Spleen (tissue), 11 donors: ENCODE measurements around the gene IL10. TPM values are rescaled to one million over a fixed set of nuclear protein-coding genes. Genes with fewer than 3 reads are reported as not detected.

Source experiments
- DNase-seq: peaks from one replicate; pipeline ENCODE4 v3.0.0-alpha.2; 2020
- H3K27ac ChIP-seq, 8 donors: fragments of 200-600 bp; sonication (generic) in 7 of 8; 1 replicate in 4 of 8; 2 replicates in 4 of 8; pipeline versions ENCODE4 v1.5.0 to v1.8.0; 2016 to 2021; ENCODE audit warnings: inconsistent platforms in 4 of 8, mild to moderate bottlenecking in 4 of 8, moderate library complexity in 1 of 8
- H3K27me3 ChIP-seq, 7 donors: fragments of 200-600 bp; sonication (generic) in 6 of 7; replicated peaks in 1 of 7; 1 replicate in 4 of 7; 2 replicates in 3 of 7; pipeline versions ENCODE4 v1.5.0 to v1.8.0; 2016 to 2021; ENCODE audit warnings: inconsistent platforms in 3 of 7, mild to moderate bottlenecking in 1 of 7
- H3K36me3 ChIP-seq, 6 donors: fragments of 200-600 bp; sonication (generic) in 5 of 6; 1 replicate in 4 of 6; 2 replicates in 2 of 6; pipeline versions ENCODE4 v1.5.0 to v1.8.0; 2016 to 2021; ENCODE audit warnings: inconsistent platforms in 2 of 6
- H3K4me1 ChIP-seq, 6 donors: fragments of 200-600 bp; sonication (generic) in 5 of 6; 1 replicate in 3 of 6; 2 replicates in 3 of 6; pipeline versions ENCODE4 v1.5.0 to v1.8.0; 2016 to 2021; ENCODE audit warnings: inconsistent platforms in 3 of 6
- H3K4me3 ChIP-seq, 8 donors: fragments of 200-600 bp; sonication (generic) in 7 of 8; 1 replicate in 4 of 8; 2 replicates in 4 of 8; pipeline versions ENCODE4 v1.5.0 to v1.8.0; 2016 to 2021; ENCODE audit warnings: inconsistent platforms in 4 of 8, mild to moderate bottlenecking in 4 of 8, moderate library complexity in 2 of 8
- H3K9me3 ChIP-seq, 8 donors: fragments of 200-600 bp; sonication (generic) in 7 of 8; 1 replicate in 4 of 8; 2 replicates in 4 of 8; pipeline versions ENCODE4 v1.5.0 to v1.8.0; 2016 to 2021; ENCODE audit warnings: inconsistent platforms in 4 of 8
- CTCF ChIP-seq, 11 experiments: fragments of 200-600 bp in 7 of 11; fragments of 450-650 bp in 4 of 11; sonication (generic) in 4 of 11; IDR thresholded peaks in 8 of 11; conservative IDR thresholded peaks in 3 of 11; 1 replicate in 7 of 11; 2 replicates in 4 of 11; pipeline versions ENCODE4 v1.4.0 to v1.8.0; 2016 to 2021; ENCODE audit warnings: antibody characterized with exemption in 11 of 11, inconsistent platforms in 4 of 11, mild to moderate bottlenecking in 1 of 11
- POLR2A ChIP-seq, 3 donors: fragments of 450-650 bp; IDR thresholded peaks; one replicate each; pipeline ENCODE4 v1.5.1; 2017; ENCODE audit warnings: antibody characterized with exemption in 3 of 3, mild to moderate bottlenecking in 1 of 3
- POLR2AphosphoS5 ChIP-seq, 3 donors: sonication (generic); formaldehyde crosslinking; IDR thresholded peaks; one replicate each; pipeline ENCODE4 v1.5.1; 2017; ENCODE audit warnings: antibody characterized with exemption in 3 of 3
- whole genome bisulfite sequencing, 5 donors: extraction: QIAGEN DNeasy Blood & Tissue Kit in 3 of 5; methylation state at CpG; one replicate each; pipeline versions ENCODE4 v1.1.5 to v1.1.7; 2013 to 2018; 5-methylcytosine and 5-hydroxymethylcytosine counted together
- intact Hi-C: fragments of 100-400 bp; cut with DNase I; formaldehyde crosslinking; loops from one replicate; pipeline ENCODE4 v1.15.0; 2023; ENCODE audit warnings: low total_unique reads
- polyA plus RNA-seq, 3 donors: library from polyadenylated mRNA; stranded (reverse); fragments of 200-250 nt; gene quantifications; one replicate each; pipeline ENCODE4 v1.2.1, GENCODE V29; 2013
- small RNA-seq, 4 donors: library from RNA; depleted of rRNA; stranded (forward); fragments of <200 nt; gene quantifications; one replicate each; pipeline ENCODE3, GENCODE V24; 2016
- total RNA-seq, 7 donors: library from RNA; depleted of rRNA in 3 of 7; stranded (reverse); fragments of >200 nt in 3 of 7; fragmentation: NEBNext Ultra II Directional in 4 of 7; extraction: Animal tissue kit (Norgen Biotek cat#: 25700) in 4 of 7; gene quantifications; one replicate each; pipeline versions ENCODE4 v1.1.0 to v1.2.1, GENCODE V29; 2016 to 2021
- donor health status: healthy with polysubstance abuse.
- donor health status: DM: no; HTN: no; CAD: no; lungs with moderate emphysema.
- donor health status: DM: no; HTN: no; CAD: no.
- donor health status: Bipolar disorder and iron deficiency.
- donor health status: healthy.
- donor health status: DM: no; HTN: no; CAD: no.
- donor health status: DM: yes; HTN: yes; CAD: no.

Gene IL10
- total and polyA plus RNA-seq, 10 donors: 3.0 to 23.2 (median 5.2) TPM

GRCh38 chr1:206721454-206721853 is 50.8 kb downstream of the IL10 start:
- no peak for DNase-seq
- no peak overlapping the region for H3K4me3 ChIP-seq
- no peaks in the 10 kb centered on the region for H3K9me3 ChIP-seq
- intact Hi-C loops: loop anchor here (10.0 kb wide), 1 partner anchor 263 kb away; no protein-coding TSS in a partner anchor
- H3K27ac ChIP-seq: peak overlapping the region in 1 of 8 donors; percentile 1
- no peaks in the 10 kb centered on the region for H3K27me3 ChIP-seq
- peaks cover 29 to 100% (median 85%) of the 10 kb centered on the region in 6 donors for H3K4me1 ChIP-seq
- WGBS, 5 donors: 78 to 92% (median 88%) methylated on average over 1 of the region's 1 CpG
- TF ChIP-seq POLR2A (IDR thresholded peaks at IDR 0.05) (no peak), POLR2AphosphoS5 (IDR thresholded peaks at IDR 0.05) (no peak), CTCF (IDR thresholded peaks at IDR 0.05 in 8 of 11, conservative IDR thresholded peaks at IDR 0.05 in 3 of 11) (no peak)
- H3K36me3 ChIP-seq: no peaks in the 10 kb centered on the region

GRCh38 chr1:206719169-206719839 is 53.0 kb downstream of the IL10 start:
- Histone ChIP-seq H3K9me3 (no peaks in the 10 kb centered on the region), H3K4me3 (no peak overlapping the region), H3K4me1 (peaks cover 36 to 100% (median 86%) of the 10 kb centered on the region in 6 donors), H3K36me3 (no peaks in the 10 kb centered on the region), H3K27ac (peak overlapping the region in 7 of 8 donors; percentile 11 to 87 (median 63)), H3K27me3 (no peaks in the 10 kb centered on the region)
- TF ChIP-seq POLR2AphosphoS5 (IDR thresholded peaks at IDR 0.05) (peak in 1 of 3 donors; percentile 35), POLR2A (IDR thresholded peaks at IDR 0.05) (no peak), CTCF (IDR thresholded peaks at IDR 0.05 in 8 of 11, conservative IDR thresholded peaks at IDR 0.05 in 3 of 11) (no peak)
- intact Hi-C loops: no loop called here
- DNase-seq: no peak
- 61 to 74% (median 71%) methylated on average over 10 of the region's 10 CpGs for WGBS, 5 donors

- 63 to 79% (median 76%) methylated on average over 1 of the region's 1 CpG for WGBS, 5 donors
- TF ChIP-seq POLR2AphosphoS5 (IDR thresholded peaks at IDR 0.05) (no peak), CTCF (IDR thresholded peaks at IDR 0.05 in 8 of 11, conservative IDR thresholded peaks at IDR 0.05 in 3 of 11) (no peak), POLR2A (IDR thresholded peaks at IDR 0.05) (no peak)
Observed at GRCh38 chr1:206717674-206717989, 54.7 kb downstream of the IL10 start.

More at GRCh38 chr1:206717674-206717989, 54.7 kb downstream of the IL10 start:
- Histone ChIP-seq H3K4me1 (peaks cover 43 to 100% (median 89%) of the 10 kb centered on the region in 6 donors), H3K27me3 (no peaks in the 10 kb centered on the region), H3K36me3 (no peaks in the 10 kb centered on the region), H3K4me3 (peak overlapping the region in 1 of 8 donors; percentile 12), H3K9me3 (no peaks in the 10 kb centered on the region), H3K27ac (peak overlapping the region in 6 of 8 donors; percentile 2 to 87 (median 78))
- no peak for DNase-seq
- intact Hi-C loops: no loop called here

Small RNA genes lying within 50 kb of the gene (small RNA-seq; reads per million reads assigned to genes)
- gene RF00019: 0 reads per million in 4 donors

Other genes starting within 250 kb of the IL10 start
- 10 to 100 TPM; 38.7 to 48.6 (median 43.0) TPM for gene EIF2D, start 160.0 kb downstream of the IL10 start, total RNA-seq
- 10 to 100 TPM; 41.8 to 51.6 (median 50.0) TPM for gene EIF2D, start 160.0 kb downstream of the IL10 start, polyA plus RNA-seq
- 1 to 10 TPM; 2.4 to 6.6 (median 4.3) TPM for gene DYRK3, start 137.0 kb downstream of the IL10 start, total RNA-seq
- 1 to 10 TPM in 1 of 3 donors, under 1 TPM in 2; 0.65 to 1.4 (median 0.89) TPM for gene DYRK3, start 137.0 kb downstream of the IL10 start, polyA plus RNA-seq
- 100 to 1,000 TPM in 5 of 7 donors, 10 to 100 TPM in 2; 82.0 to 129 (median 104) TPM for gene MAPKAPK2, start 87.6 kb downstream of the IL10 start, total RNA-seq
- 10 to 100 TPM; 42.2 to 68.1 (median 53.4) TPM for gene MAPKAPK2, start 87.6 kb downstream of the IL10 start, polyA plus RNA-seq
- gene IL19, start 1.7 kb downstream of the IL10 start, total RNA-seq: 1 to 10 TPM in 1 of 7 donors, not detected in 6; 2.2 TPM
- gene IL19, start 1.7 kb downstream of the IL10 start, polyA plus RNA-seq: under 1 TPM in 2 of 3 donors, not detected in 1; 0.09 to 0.12 TPM
- not detected for gene IL20, start 93.1 kb upstream of the IL10 start, total RNA-seq
- not detected for gene IL20, start 93.1 kb upstream of the IL10 start, polyA plus RNA-seq
- gene IL24, start 124.9 kb upstream of the IL10 start, total RNA-seq: under 1 TPM in 2 of 7 donors, not detected in 5; 0.30 to 0.34 TPM
- 1 to 10 TPM; 1.2 to 2.0 (median 1.4) TPM for gene IL24, start 124.9 kb upstream of the IL10 start, polyA plus RNA-seq
- gene FCMR, start 149.4 kb upstream of the IL10 start, total RNA-seq: 100 to 1,000 TPM; 136 to 269 (median 242) TPM
- gene FCMR, start 149.4 kb upstream of the IL10 start, polyA plus RNA-seq: 100 to 1,000 TPM; 165 to 229 (median 187) TPM
- gene PIGR, start 174.0 kb upstream of the IL10 start, total RNA-seq: 1 to 10 TPM in 3 of 7 donors, under 1 TPM in 4; 0.37 to 1.7 (median 0.94) TPM
- gene PIGR, start 174.0 kb upstream of the IL10 start, polyA plus RNA-seq: under 1 TPM; 0.13 to 0.99 (median 0.30) TPM
- gene FCAMR, start 198.0 kb upstream of the IL10 start, total RNA-seq: 1 to 10 TPM in 1 of 7 donors, under 1 TPM in 4, not detected in 2; 0.16 to 1.0 (median 0.36) TPM
- 1 to 10 TPM in 1 of 3 donors, under 1 TPM in 2; 0.38 to 1.3 (median 0.59) TPM for gene FCAMR, start 198.0 kb upstream of the IL10 start, polyA plus RNA-seq